Sigmoid colon (tissue), 4 donors: ENCODE data around the gene ITPK1.
"Not testable (repeated sequence)": the region's sequence is repeated elsewhere in the genome, so short reads cannot be mapped to it uniquely, and the experiment has no call there.

ENCODE experiments used
- CTCF ChIP-seq, 4 experiments: fragments of 450-650 bp in 3 of 4; fragments of 200-600 bp in 1 of 4; IDR thresholded peaks; one replicate each; pipeline ENCODE4 v1.5.1; 2016 to 2019; ENCODE audit warnings: antibody characterized with exemption in 4 of 4, mild to moderate bottlenecking in 3 of 4, moderate library complexity in 2 of 4
- POLR2A ChIP-seq, 2 donors: fragments of 450-650 bp; IDR thresholded peaks; one replicate each; pipeline ENCODE4 v1.6.1; 2016; ENCODE audit warnings: antibody characterized with exemption in 2 of 2, mild to moderate bottlenecking in 2 of 2, moderate library complexity in 2 of 2
- POLR2AphosphoS5 ChIP-seq, 4 donors: sonication (generic); formaldehyde crosslinking; IDR thresholded peaks; one replicate each; pipeline ENCODE4 v1.6.1; 2017; ENCODE audit warnings: antibody characterized with exemption in 4 of 4

GRCh38 chr14:93159625-93160352, 44.1 kb upstream of the ITPK1 start:
- not testable (repeated sequence) for TF ChIP-seq POLR2AphosphoS5, CTCF, POLR2A (IDR thresholded peaks at IDR 0.05)
